ENCODE measurements around the gene ZNF324B.
"Not testable (repeated sequence)": the region's sequence is repeated elsewhere in the genome, so short reads cannot be mapped to it uniquely, and the experiment has no call there.

Gene ZNF324B

DNA sequence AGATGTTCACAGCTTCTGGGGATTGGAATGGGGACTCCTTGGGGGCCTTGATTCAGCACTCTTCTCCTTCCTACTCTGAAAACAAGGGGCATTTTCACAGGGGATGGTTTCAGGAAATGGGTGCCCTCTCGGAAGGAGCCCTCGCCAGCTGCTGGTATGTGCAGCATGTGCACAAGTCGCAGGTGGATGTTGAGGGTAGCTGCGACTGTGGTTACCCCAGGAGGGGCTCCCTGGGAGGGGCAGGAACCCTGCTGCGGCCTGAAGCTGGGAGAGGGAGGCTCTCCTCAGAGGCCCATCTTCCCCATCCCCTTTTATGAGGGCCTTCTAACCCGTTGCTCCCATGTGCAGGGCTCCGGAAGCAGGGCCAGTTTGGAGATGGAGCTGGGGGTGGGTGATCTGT is 30.9 kb downstream of the ZNF324B start:
- TF ChIP-seq, protein P1, sequence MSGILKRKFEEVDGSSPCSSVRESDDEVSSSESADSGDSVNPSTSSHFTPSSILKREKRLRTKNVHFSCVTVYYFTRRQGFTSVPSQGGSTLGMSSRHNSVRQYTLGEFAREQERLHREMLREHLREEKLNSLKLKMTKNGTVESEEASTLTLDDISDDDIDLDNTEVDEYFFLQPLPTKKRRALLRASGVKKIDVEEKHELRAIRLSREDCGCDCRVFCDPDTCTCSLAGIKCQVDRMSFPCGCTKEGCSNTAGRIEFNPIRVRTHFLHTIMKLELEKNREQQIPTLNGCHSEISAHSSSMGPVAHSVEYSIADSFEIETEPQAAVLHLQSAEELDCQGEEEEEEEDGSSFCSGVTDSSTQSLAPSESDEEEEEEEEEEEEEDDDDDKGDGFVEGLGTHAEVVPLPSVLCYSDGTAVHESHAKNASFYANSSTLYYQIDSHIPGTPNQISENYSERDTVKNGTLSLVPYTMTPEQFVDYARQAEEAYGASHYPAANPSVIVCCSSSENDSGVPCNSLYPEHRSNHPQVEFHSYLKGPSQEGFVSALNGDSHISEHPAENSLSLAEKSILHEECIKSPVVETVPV (CRISPR knock-in tag; IDR thresholded peaks at IDR 0.05), result no peak
- TF ChIP-seq TCF4 (CRISPR knock-in tag; IDR thresholded peaks at IDR 0.05; ENCODE audit: borderline replicate concordance) (no peak), POU6F1 (CRISPR knock-in tag; IDR thresholded peaks at IDR 0.05; ENCODE audit: borderline replicate concordance, low read depth) (no peak), ZFP3 (CRISPR knock-in tag; IDR thresholded peaks at IDR 0.05) (no peak), BACH2 (CRISPR knock-in tag; IDR thresholded peaks at IDR 0.05; ENCODE audit: borderline replicate concordance) (no peak), PPARA (CRISPR knock-in tag; IDR thresholded peaks at IDR 0.05; ENCODE audit: borderline replicate concordance) (no peak), SNAI2 (CRISPR knock-in tag; IDR thresholded peaks at IDR 0.05) (no peak), CREB5 (CRISPR knock-in tag; IDR thresholded peaks at IDR 0.05; ENCODE audit: low read depth) (no peak), ARNTL (CRISPR knock-in tag; IDR thresholded peaks at IDR 0.05; ENCODE audit: borderline replicate concordance, low read depth) (no peak), ZNF8 (CRISPR knock-in tag; IDR thresholded peaks at IDR 0.05) (no peak), ESRRG (CRISPR knock-in tag; IDR thresholded peaks at IDR 0.05) (no peak), ZC3H10 (CRISPR knock-in tag; IDR thresholded peaks at IDR 0.05) (no peak), CSDC2 (CRISPR knock-in tag; IDR thresholded peaks at IDR 0.05) (no peak), RARB (CRISPR knock-in tag; IDR thresholded peaks at IDR 0.05) (no peak), ISL1 (CRISPR knock-in tag; IDR thresholded peaks at IDR 0.05) (no peak), OSR1 (CRISPR knock-in tag; IDR thresholded peaks at IDR 0.05) (no peak), ZNF70 (CRISPR knock-in tag; IDR thresholded peaks at IDR 0.05) (no peak), TOX (CRISPR knock-in tag; IDR thresholded peaks at IDR 0.05; ENCODE audit: borderline replicate concordance) (no peak)
- TF ChIP-seq, protein P2, sequence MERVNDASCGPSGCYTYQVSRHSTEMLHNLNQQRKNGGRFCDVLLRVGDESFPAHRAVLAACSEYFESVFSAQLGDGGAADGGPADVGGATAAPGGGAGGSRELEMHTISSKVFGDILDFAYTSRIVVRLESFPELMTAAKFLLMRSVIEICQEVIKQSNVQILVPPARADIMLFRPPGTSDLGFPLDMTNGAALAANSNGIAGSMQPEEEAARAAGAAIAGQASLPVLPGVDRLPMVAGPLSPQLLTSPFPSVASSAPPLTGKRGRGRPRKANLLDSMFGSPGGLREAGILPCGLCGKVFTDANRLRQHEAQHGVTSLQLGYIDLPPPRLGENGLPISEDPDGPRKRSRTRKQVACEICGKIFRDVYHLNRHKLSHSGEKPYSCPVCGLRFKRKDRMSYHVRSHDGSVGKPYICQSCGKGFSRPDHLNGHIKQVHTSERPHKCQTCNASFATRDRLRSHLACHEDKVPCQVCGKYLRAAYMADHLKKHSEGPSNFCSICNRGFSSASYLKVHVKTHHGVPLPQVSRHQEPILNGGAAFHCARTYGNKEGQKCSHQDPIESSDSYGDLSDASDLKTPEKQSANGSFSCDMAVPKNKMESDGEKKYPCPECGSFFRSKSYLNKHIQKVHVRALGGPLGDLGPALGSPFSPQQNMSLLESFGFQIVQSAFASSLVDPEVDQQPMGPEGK (CRISPR knock-in tag; IDR thresholded peaks at IDR 0.05; ENCODE audit: borderline replicate concordance), result no peak
- no peak for ATAC-seq

- no peak for ATAC-seq
- no peak for TF ChIP-seq TOX (CRISPR knock-in tag; IDR thresholded peaks at IDR 0.05; ENCODE audit: borderline replicate concordance)
- no peak for TF ChIP-seq ZNF8 (CRISPR knock-in tag; IDR thresholded peaks at IDR 0.05)
- no peak for TF ChIP-seq BACH2 (CRISPR knock-in tag; IDR thresholded peaks at IDR 0.05; ENCODE audit: borderline replicate concordance)
- no peak for TF ChIP-seq CREB5 (CRISPR knock-in tag; IDR thresholded peaks at IDR 0.05; ENCODE audit: low read depth)
- TF ChIP-seq, protein P3, sequence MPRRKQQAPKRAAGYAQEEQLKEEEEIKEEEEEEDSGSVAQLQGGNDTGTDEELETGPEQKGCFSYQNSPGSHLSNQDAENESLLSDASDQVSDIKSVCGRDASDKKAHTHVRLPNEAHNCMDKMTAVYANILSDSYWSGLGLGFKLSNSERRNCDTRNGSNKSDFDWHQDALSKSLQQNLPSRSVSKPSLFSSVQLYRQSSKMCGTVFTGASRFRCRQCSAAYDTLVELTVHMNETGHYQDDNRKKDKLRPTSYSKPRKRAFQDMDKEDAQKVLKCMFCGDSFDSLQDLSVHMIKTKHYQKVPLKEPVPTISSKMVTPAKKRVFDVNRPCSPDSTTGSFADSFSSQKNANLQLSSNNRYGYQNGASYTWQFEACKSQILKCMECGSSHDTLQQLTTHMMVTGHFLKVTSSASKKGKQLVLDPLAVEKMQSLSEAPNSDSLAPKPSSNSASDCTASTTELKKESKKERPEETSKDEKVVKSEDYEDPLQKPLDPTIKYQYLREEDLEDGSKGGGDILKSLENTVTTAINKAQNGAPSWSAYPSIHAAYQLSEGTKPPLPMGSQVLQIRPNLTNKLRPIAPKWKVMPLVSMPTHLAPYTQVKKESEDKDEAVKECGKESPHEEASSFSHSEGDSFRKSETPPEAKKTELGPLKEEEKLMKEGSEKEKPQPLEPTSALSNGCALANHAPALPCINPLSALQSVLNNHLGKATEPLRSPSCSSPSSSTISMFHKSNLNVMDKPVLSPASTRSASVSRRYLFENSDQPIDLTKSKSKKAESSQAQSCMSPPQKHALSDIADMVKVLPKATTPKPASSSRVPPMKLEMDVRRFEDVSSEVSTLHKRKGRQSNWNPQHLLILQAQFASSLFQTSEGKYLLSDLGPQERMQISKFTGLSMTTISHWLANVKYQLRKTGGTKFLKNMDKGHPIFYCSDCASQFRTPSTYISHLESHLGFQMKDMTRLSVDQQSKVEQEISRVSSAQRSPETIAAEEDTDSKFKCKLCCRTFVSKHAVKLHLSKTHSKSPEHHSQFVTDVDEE (CRISPR knock-in tag; IDR thresholded peaks at IDR 0.05), result no peak
- TF ChIP-seq POU6F1 (CRISPR knock-in tag; IDR thresholded peaks at IDR 0.05; ENCODE audit: borderline replicate concordance, low read depth), result no peak
- TF ChIP-seq OSR1 (CRISPR knock-in tag; IDR thresholded peaks at IDR 0.05), result no peak
- TF ChIP-seq ZFP3 (CRISPR knock-in tag; IDR thresholded peaks at IDR 0.05), result no peak
- no peak for TF ChIP-seq SNAI2 (CRISPR knock-in tag; IDR thresholded peaks at IDR 0.05)
- TF ChIP-seq RARB (CRISPR knock-in tag; IDR thresholded peaks at IDR 0.05), result no peak
- TF ChIP-seq ISL1 (CRISPR knock-in tag; IDR thresholded peaks at IDR 0.05), result no peak
- TF ChIP-seq ZC3H10 (CRISPR knock-in tag; IDR thresholded peaks at IDR 0.05), result no peak
- TF ChIP-seq, protein P2 (CRISPR knock-in tag; IDR thresholded peaks at IDR 0.05; ENCODE audit: borderline replicate concordance), result no peak
- TF ChIP-seq ZFP30 (CRISPR knock-in tag; IDR thresholded peaks at IDR 0.05), result no peak
- TF ChIP-seq PPARA (CRISPR knock-in tag; IDR thresholded peaks at IDR 0.05; ENCODE audit: borderline replicate concordance), result no peak
Measured at GRCh38 chr19:58483776-58484175, 32.4 kb downstream of the ZNF324B start.

- not testable (repeated sequence) for ATAC-seq
Measured at GRCh38 chr19:58484349-58484748, 32.9 kb downstream of the ZNF324B start.
